ENCODE data around the gene MCTP2.

- TF ChIP-seq REST (IDR thresholded peaks at IDR 0.05; ENCODE audit: low read depth) (no peak), TAF1 (IDR thresholded peaks at IDR 0.05; ENCODE audit: low read depth) (no peak), CEBPB (IDR thresholded peaks at IDR 0.05) (no peak), CREB1 (IDR thresholded peaks at IDR 0.05; ENCODE audit: low read depth) (no peak), MAX (IDR thresholded peaks at IDR 0.05) (no peak), ZBTB7A (IDR thresholded peaks at IDR 0.05; ENCODE audit: low read depth) (no peak), TCF12 (IDR thresholded peaks at IDR 0.05; ENCODE audit: low read depth) (no peak)
Measured at GRCh38 chr15:94239474-94239873, 8.1 kb downstream of the MCTP2 start.
